ENCODE results near the gene HBS1L.

- TF ChIP-seq CTCF (IDR thresholded peaks at IDR 0.05; ENCODE audit: low read depth, low read length, poor library complexity, severe bottlenecking) (no peak), EZH2phosphoT487 (IDR thresholded peaks at IDR 0.05; ENCODE audit: borderline replicate concordance, low read length) (no peak)
Measured at GRCh38 chr6:134936476-134936875, 118.1 kb downstream of the HBS1L start.
